Activated CD4-positive, alpha-beta T cell treated with anti-CD3 and anti-CD28 coated beads for 36 hours (primary cell): ENCODE measurements around the gene KRT79. TPM values are rescaled to one million over a fixed set of nuclear protein-coding genes. Genes with fewer than 3 reads are reported as not detected.
A peak's percentile ranks its signal among the peaks of the same experiment; 100 is the strongest.

ENCODE experiments used
- ATAC-seq: fragments of 200-7000 bp; cut with Tn5 transposase; one replicate; pipeline ENCODE4 v1.10.0; 2021; ENCODE audit warnings: mild to moderate bottlenecking, moderate library complexity
- CTCF ChIA-PET: fragments of 350-600 bp; sonication (Branson Sonifier 250); formaldehyde crosslinking; loops from one replicate; lab custom pipeline; 2021; ENCODE audit warnings: antibody characterized with exemption; lab: Charles Lee
- POLR2A ChIA-PET: fragments of 350-600 bp; sonication (Branson Sonifier 250); formaldehyde crosslinking; loops from one replicate; lab custom pipeline; 2021; ENCODE audit warnings: antibody characterized with exemption, inconsistent platforms; lab: Charles Lee
- DNase-seq: peaks from one replicate; pipeline ENCODE4 v3.0.0-alpha.2; 2020
- H3K27ac Mint-ChIP-seq: one replicate; pipeline ENCODE4 v1.8.0; 2021; ENCODE audit warnings: mixed read lengths
- H3K27me3 Mint-ChIP-seq: one replicate; pipeline ENCODE4 v1.8.0; 2021; ENCODE audit warnings: mixed read lengths
- H3K36me3 Mint-ChIP-seq: one replicate; pipeline ENCODE4 v1.8.0; 2021; ENCODE audit warnings: low read depth, mixed read lengths
- H3K4me1 Mint-ChIP-seq: one replicate; pipeline ENCODE4 v1.8.0; 2021; ENCODE audit warnings: mixed read lengths
- H3K4me3 Mint-ChIP-seq: one replicate; pipeline ENCODE4 v1.8.0; 2021; ENCODE audit warnings: mild to moderate bottlenecking, moderate library complexity, mixed read lengths
- H3K9me3 Mint-ChIP-seq: one replicate; pipeline ENCODE4 v1.8.0; 2021; ENCODE audit warnings: low read depth, mixed read lengths
- intact Hi-C, 2 experiments: fragments of 100-400 bp; cut with DNase I in 1 of 2; cut with micrococcal nuclease in 1 of 2; formaldehyde crosslinking; loops; one replicate each; pipeline versions ENCODE4 v1.14.2 to v1.15.1; 2022 to 2024; cut with DNase I, micrococcal nuclease
- total RNA-seq, 2 experiments: library from RNA; stranded (reverse); gene quantifications; one replicate each; pipeline ENCODE4 v1.2.3, GENCODE V29; 2021

The KRT79 gene
- total RNA-seq, 2 experiments from 2014 or later, result 0.09 to 0.16 TPM

- Mint-ChIP-seq H3K9me3 (no peaks in the 10 kb centered on the region), H3K27me3 (peaks cover 4% of the 10 kb centered on the region), H3K4me1 (peaks cover 10% of the 10 kb centered on the region), H3K27ac (peak overlapping the region; percentile 62), H3K36me3 (no peaks in the 10 kb centered on the region), H3K4me3 (peak overlapping the region; percentile 65)
- intact Hi-C loops, result loop anchor here (5.0 to 10.0 kb wide), 2 partner anchors 159 to 186 kb away; no protein-coding TSS in a partner anchor
- ChIA-PET POLR2A (no interaction called here), CTCF (interaction anchor here (0.5 to 8.8 kb wide), 10 partner anchors 8 to 789 kb away, joined by 3 to 110 read pairs (median 4); no protein-coding TSS in a partner anchor)
- DNase-seq (no peak), ATAC-seq (no peak)
Measured at GRCh38 chr12:52873513-52873831, 39.4 kb upstream of the KRT79 start.

- intact Hi-C loops, result loop anchor here (5.0 to 10.0 kb wide), 2 partner anchors 158 to 186 kb away; no protein-coding TSS in a partner anchor
- Mint-ChIP-seq H3K4me3 (no peak overlapping the region), H3K9me3 (no peaks in the 10 kb centered on the region), H3K4me1 (peaks cover 12% of the 10 kb centered on the region), H3K27ac (no peak overlapping the region), H3K36me3 (no peaks in the 10 kb centered on the region), H3K27me3 (peaks cover 4% of the 10 kb centered on the region)
- ATAC-seq (no peak), DNase-seq (no peak)
- ChIA-PET POLR2A (no interaction called here), CTCF (interaction anchor here (0.5 to 8.8 kb wide), 11 partner anchors 7 to 607 kb away, joined by 3 to 110 read pairs (median 3); no protein-coding TSS in a partner anchor)
Measured at GRCh38 chr12:52872644-52873389, 38.7 kb upstream of the KRT79 start.

- H3K9me3 Mint-ChIP-seq, result no peaks in the 10 kb centered on the region
- ATAC-seq (no peak), DNase-seq (no peak)
- H3K36me3 Mint-ChIP-seq, result no peaks in the 10 kb centered on the region
- peaks cover 4% of the 10 kb centered on the region for H3K27me3 Mint-ChIP-seq
- intact Hi-C loops, result loop anchor here (2.0 to 10.0 kb wide), 4 partner anchors 157 to 715 kb away; no protein-coding TSS in a partner anchor
- H3K4me3 Mint-ChIP-seq, result no peak overlapping the region
- no peak overlapping the region for H3K27ac Mint-ChIP-seq
- peaks cover 22% of the 10 kb centered on the region for H3K4me1 Mint-ChIP-seq
- ChIA-PET CTCF (interaction anchor here (0.7 to 8.8 kb wide), 13 partner anchors 9 to 296 kb away, joined by 3 to 110 read pairs (median 3); no protein-coding TSS in a partner anchor), POLR2A (no interaction called here)
Measured at GRCh38 chr12:52871291-52872039, 37.4 kb upstream of the KRT79 start.

GRCh38 chr12:52870361-52871290 lies 36.5 kb upstream of the KRT79 start:
- intact Hi-C loops, result loop anchor here (1.0 to 10.0 kb wide), 5 partner anchors 156 to 714 kb away; no protein-coding TSS in a partner anchor
- H3K27ac Mint-ChIP-seq, result no peak overlapping the region
- no peak overlapping the region for H3K4me3 Mint-ChIP-seq
- peak; percentile 90 for DNase-seq
- no peaks in the 10 kb centered on the region for H3K9me3 Mint-ChIP-seq
- CTCF ChIA-PET, result interaction anchor here (0.5 to 8.8 kb wide), 43 partner anchors 9 to 722 kb away, joined by 3 to 110 read pairs (median 3); partner anchors contain the start of genes KRT3 and KRT79
- POLR2A ChIA-PET, result no interaction called here
- H3K27me3 Mint-ChIP-seq, result peaks cover 4% of the 10 kb centered on the region
- peaks cover 22% of the 10 kb centered on the region for H3K4me1 Mint-ChIP-seq
- peak; percentile 80 for ATAC-seq
- no peaks in the 10 kb centered on the region for H3K36me3 Mint-ChIP-seq

- Mint-ChIP-seq H3K36me3 (no peaks in the 10 kb centered on the region), H3K4me3 (no peak overlapping the region), H3K9me3 (no peaks in the 10 kb centered on the region), H3K4me1 (peaks cover 12% of the 10 kb centered on the region), H3K27me3 (no peaks in the 10 kb centered on the region), H3K27ac (no peak overlapping the region)
- ChIA-PET CTCF (interaction anchor here (0.6 to 2.8 kb wide), 5 partner anchors 10 to 492 kb away, joined by 3 to 17 read pairs (median 4); no protein-coding TSS in a partner anchor), POLR2A (no interaction called here)
- DNase-seq, result peak; percentile 51
- peak; percentile 33 for ATAC-seq
- intact Hi-C loops, result no loop called here
Measured at GRCh38 chr12:52867642-52868041, 33.5 kb upstream of the KRT79 start.

GRCh38 chr12:52867152-52867551 lies 33.0 kb upstream of the KRT79 start:
- ChIA-PET POLR2A (no interaction called here), CTCF (interaction anchor here (0.6 to 2.8 kb wide), 9 partner anchors 10 to 492 kb away, joined by 3 to 17 read pairs (median 4); no protein-coding TSS in a partner anchor)
- H3K4me3 Mint-ChIP-seq, result no peak overlapping the region
- peaks cover 12% of the 10 kb centered on the region for H3K4me1 Mint-ChIP-seq
- no peaks in the 10 kb centered on the region for H3K36me3 Mint-ChIP-seq
- intact Hi-C loops, result no loop called here
- ATAC-seq (no peak), DNase-seq (no peak)
- H3K27me3 Mint-ChIP-seq, result no peaks in the 10 kb centered on the region
- no peak overlapping the region for H3K27ac Mint-ChIP-seq
- H3K9me3 Mint-ChIP-seq, result no peaks in the 10 kb centered on the region

- Mint-ChIP-seq H3K27me3 (no peaks in the 10 kb centered on the region), H3K4me1 (peaks cover 12% of the 10 kb centered on the region), H3K4me3 (no peak overlapping the region), H3K9me3 (no peaks in the 10 kb centered on the region), H3K27ac (no peak overlapping the region), H3K36me3 (no peaks in the 10 kb centered on the region)
- POLR2A ChIA-PET, result no interaction called here
- CTCF ChIA-PET, result interaction anchor here (0.6 to 2.8 kb wide), 14 partner anchors 8 to 598 kb away, joined by 3 to 17 read pairs (median 4); partner anchors contain the start of gene KRT76
- intact Hi-C loops, result no loop called here
- DNase-seq, result peak; percentile 56
- peak; percentile 39 for ATAC-seq
Measured at GRCh38 chr12:52865090-52865944, 31.2 kb upstream of the KRT79 start.

- intact Hi-C loops, result no loop called here
- no peaks in the 10 kb centered on the region for H3K36me3 Mint-ChIP-seq
- no peaks in the 10 kb centered on the region for H3K27me3 Mint-ChIP-seq
- no peak for DNase-seq
- POLR2A ChIA-PET, result no interaction called here
- H3K27ac Mint-ChIP-seq, result no peak overlapping the region
- peaks cover 2% of the 10 kb centered on the region for H3K4me1 Mint-ChIP-seq
- H3K9me3 Mint-ChIP-seq, result no peaks in the 10 kb centered on the region
- CTCF ChIA-PET, result interaction anchor here (0.7 to 3.0 kb wide), 3 partner anchors 9 to 1065 kb away, joined by 3 to 9 read pairs (median 6); no protein-coding TSS in a partner anchor
- H3K4me3 Mint-ChIP-seq, result no peak overlapping the region
- ATAC-seq, result no peak
Measured at GRCh38 chr12:52862023-52862422, 27.9 kb upstream of the KRT79 start.

- Mint-ChIP-seq H3K4me1 (no peaks in the 10 kb centered on the region), H3K36me3 (no peaks in the 10 kb centered on the region), H3K4me3 (no peak overlapping the region), H3K27me3 (no peaks in the 10 kb centered on the region), H3K9me3 (no peaks in the 10 kb centered on the region), H3K27ac (no peak overlapping the region)
- POLR2A ChIA-PET, result no interaction called here
- ATAC-seq, result no peak
- DNase-seq, result no peak
- CTCF ChIA-PET, result interaction anchor here (0.7 to 3.0 kb wide), 5 partner anchors 9 to 1065 kb away, joined by 3 to 9 read pairs (median 3); no protein-coding TSS in a partner anchor
- intact Hi-C loops, result no loop called here
Measured at GRCh38 chr12:52861511-52861910, 27.4 kb upstream of the KRT79 start.
